Thyroid gland (tissue), 4 donors: Measurements from ENCODE around the gene OR2M5.

Experiments
- CTCF ChIP-seq, 6 experiments: fragments of 200-600 bp in 3 of 6; fragments of 450-650 bp in 3 of 6; sonication (generic) in 3 of 6; IDR thresholded peaks; one replicate each; pipeline ENCODE4 v1.5.1; 2016 to 2019; ENCODE audit warnings: antibody characterized with exemption in 6 of 6, mild to moderate bottlenecking in 2 of 6, inconsistent platforms in 1 of 6, moderate library complexity in 1 of 6
- POLR2A ChIP-seq, 2 donors: fragments of 450-650 bp; IDR thresholded peaks; one replicate each; pipeline ENCODE4 v1.6.1; 2017; ENCODE audit warnings: antibody characterized with exemption in 2 of 2, mild to moderate bottlenecking in 2 of 2, moderate library complexity in 1 of 2

GRCh38 chr1:248136811-248137210 is 8.1 kb upstream of the OR2M5 start:
- no peak for TF ChIP-seq CTCF (IDR thresholded peaks at IDR 0.05)
- TF ChIP-seq POLR2A (IDR thresholded peaks at IDR 0.05) = no peak
